HepG2 (cell line): Measurements from ENCODE around the gene PCDHA12. TPM values are rescaled to one million over a fixed set of nuclear protein-coding genes. Genes with fewer than 3 reads are reported as not detected.
"Not testable (repeated sequence)": the region's sequence is repeated elsewhere in the genome, so short reads cannot be mapped to it uniquely, and the experiment has no call there.

Source experiments
- ATAC-seq: fragments of 200-7000 bp; cut with Tn5 transposase; 3 replicates; pipeline ENCODE4 v1.9.1; 2020; ENCODE audit warnings: mild to moderate bottlenecking, moderate library complexity
- BruUV-seq: library from RNA; stranded (reverse); fragments of 400-500 nt; replicated peaks from 2 replicates; lab custom pipeline; 2021; lab: Mats Ljungman, UMichigan
- CTCF ChIA-PET: fragments of 300-600 bp; formaldehyde crosslinking; extraction: SDS; loops from one replicate; lab custom pipeline; 2021; ENCODE audit warnings: low total read pairs, inconsistent platforms, low intra/inter-chr PET ratio; lab: Yijun Ruan, JAX
- POLR2A ChIA-PET: fragments of 350-600 bp; sonication (Branson Sonifier 250); formaldehyde crosslinking; loops from one replicate; lab custom pipeline; 2020; ENCODE audit warnings: antibody characterized with exemption, inconsistent platforms; lab: Yijun Ruan, JAX
- DNase-seq: peaks from one replicate; pipeline ENCODE4 v3.0.0-alpha.2; 2015; ENCODE audit warnings: low spot score
- FAIRE-seq: peaks from 3 replicates; lab custom pipeline; 2011; peaks lifted over from hg19 to GRCh38; lab: Jason Lieb, UNC
- H2AFZ ChIP-seq: one replicate; pipeline ENCODE4 v1.6.1; 2011; ENCODE audit warnings: low read length, inconsistent platforms
- H3K27ac ChIP-seq: fragments of 300-600 bp; 3 replicates; pipeline ENCODE4 v1.8.0; 2011; ENCODE audit warnings: mixed run types, mild to moderate bottlenecking, mixed read lengths, low read length, inconsistent platforms; ENCODE audit not compliant: insufficient read depth; ENCODE audit errors: extremely low read length
- H3K27me3 ChIP-seq, 2 experiments: fragments of 200-600 bp in 1 of 2; 2 replicates in 1 of 2; 3 replicates in 1 of 2; pipeline versions ENCODE4 v1.6.0 to v1.8.0; 2011; ENCODE audit warnings: low read length in 2 of 2, mild to moderate bottlenecking in 2 of 2, moderate library complexity in 2 of 2, inconsistent platforms in 1 of 2; ENCODE audit not compliant: insufficient read depth in 2 of 2, control insufficient read depth in 1 of 2
- H3K36me3 ChIP-seq, 2 experiments: fragments of 200-600 bp in 1 of 2; replicated peaks in 1 of 2; 2 replicates in 1 of 2; 3 replicates in 1 of 2; pipeline versions ENCODE4 v1.5.1 to v1.8.0; 2011; ENCODE audit warnings: low read length in 2 of 2, inconsistent platforms in 1 of 2; ENCODE audit not compliant: insufficient read depth in 2 of 2, control insufficient read depth in 1 of 2
- H3K4me1 ChIP-seq: 2 replicates; pipeline ENCODE4 v1.5.1; 2012; ENCODE audit warnings: low read length, inconsistent platforms; ENCODE audit not compliant: insufficient read depth
- H3K4me2 ChIP-seq: 2 replicates; pipeline ENCODE4 v1.6.0; 2011; ENCODE audit warnings: low read depth, low read length, inconsistent platforms
- H3K4me3 ChIP-seq, 3 experiments: fragments of 200-600 bp in 1 of 3; sonication (generic), shearing (Covaris generic) in 1 of 3; replicated peaks in 1 of 3; 2 replicates each; pipeline ENCODE4 v1.5.1; 2011 to 2016; ENCODE audit warnings: low read length in 3 of 3, inconsistent platforms in 2 of 3, low read depth in 2 of 3, mild to moderate bottlenecking in 2 of 3, control low read depth in 1 of 3, mixed read lengths in 1 of 3; ENCODE audit not compliant: insufficient read depth in 1 of 3
- H3K79me2 ChIP-seq: one replicate; pipeline ENCODE4 v1.6.1; 2011; ENCODE audit warnings: low read length, inconsistent platforms; ENCODE audit not compliant: insufficient read depth
- H3K9ac ChIP-seq: 2 replicates; pipeline ENCODE4 v1.6.0; 2011; ENCODE audit warnings: mild to moderate bottlenecking, low read depth, low read length, inconsistent platforms; ENCODE audit not compliant: insufficient read depth
- H3K9me3 ChIP-seq: 2 replicates; pipeline ENCODE4 v1.5.1; 2012; ENCODE audit warnings: mild to moderate bottlenecking, low read length
- H4K20me1 ChIP-seq: 2 replicates; pipeline ENCODE4 v1.6.0; 2011; ENCODE audit warnings: inconsistent platforms, mild to moderate bottlenecking, low read length, moderate library complexity; ENCODE audit not compliant: insufficient read depth
- HMGXB3 ChIP-seq: sonication (generic); formaldehyde crosslinking; IDR thresholded peaks from 2 replicates; pipeline ENCODE4 v1.4.0; 2020; ENCODE audit warnings: missing genetic modification reagents, borderline replicate concordance
- TCF7L2 ChIP-seq: IDR thresholded peaks from 2 replicates; pipeline ENCODE4 v1.6.1; 2011; ENCODE audit warnings: mild to moderate bottlenecking, low read depth, low read length, moderate library complexity
- ZBTB44 ChIP-seq: sonication (generic); formaldehyde crosslinking; IDR thresholded peaks from 2 replicates; pipeline ENCODE4 v1.4.0; 2020; ENCODE audit warnings: missing genetic modification reagents
- ZNF572 ChIP-seq: sonication (generic); formaldehyde crosslinking; IDR thresholded peaks from 2 replicates; pipeline ENCODE4 v1.5.1; 2020; ENCODE audit warnings: mild to moderate bottlenecking, missing genetic modification reagents
- ZNF670 ChIP-seq: sonication (generic); formaldehyde crosslinking; IDR thresholded peaks from 2 replicates; pipeline ENCODE4 v1.8.0; 2022; ENCODE audit warnings: mild to moderate bottlenecking, missing genetic modification reagents, borderline replicate concordance
- ZNF83 ChIP-seq: sonication (generic); formaldehyde crosslinking; IDR thresholded peaks from 2 replicates; pipeline ENCODE4 v1.4.0; 2020; ENCODE audit warnings: missing genetic modification reagents, mild to moderate bottlenecking, borderline replicate concordance
- WGBS: methylation state at CpG from one replicate; pipeline ENCODE4 v1.1.6; 2017; ENCODE audit warnings: low lambda C conversion rate; 5-methylcytosine and 5-hydroxymethylcytosine counted together
- in situ Hi-C: cut with HindIII; loops from 2 replicates; pipeline ENCODE4 v1.10.0; 2017; ENCODE audit warnings: low pct_unique_long_range_greater_than_20kb; ENCODE audit not compliant: extremely low pct_ligation_motif_present
- intact Hi-C: fragments of 100-400 bp; cut with micrococcal nuclease; formaldehyde crosslinking; loops from one replicate; pipeline ENCODE4 v1.10.0; 2022; ENCODE audit not compliant: unreplicated experiment
- polyA plus RNA-seq, 8 experiments: library from polyadenylated mRNA; depleted of rRNA in 3 of 8; stranded (reverse) in 7 of 8; unstranded in 1 of 8; fragments of >200 nt; fragmentation: Illumina TruSeq in 4 of 8; extraction: Trizol in 4 of 8; gene quantifications; 2 replicates each; pipeline versions ENCODE4 v1.2.1 to v1.2.3, GENCODE V29; 2011 to 2016; ENCODE audit warnings: low read depth in 4 of 8, missing spikeins in 1 of 8, mixed read lengths in 1 of 8; ENCODE audit not compliant: insufficient read depth in 1 of 8
- total RNA-seq, 5 experiments: library from RNA; depleted of rRNA; stranded (reverse); fragments of >200 nt; fragmentation: Illumina TruSeq; extraction: Trizol; gene quantifications; 2 replicates each; pipeline ENCODE4 v1.2.3, GENCODE V29; 2016; ENCODE audit warnings: low read depth in 1 of 5

The PCDHA12 gene
- total and polyA plus RNA-seq, 2 of the 13 experiments (the other 11 are each of a cell fraction or from before 2014, with no cell fraction given), result not detected

- TF ChIP-seq ZNF83 (CRISPR knock-in tag), result no peak
- TF ChIP-seq ZBTB44 (CRISPR knock-in tag), result no peak
- TF ChIP-seq ZNF670, result no peak
- TF ChIP-seq ZNF572, result no peak
- no peak for TF ChIP-seq HMGXB3
- TF ChIP-seq TCF7L2, result no peak
Observed at GRCh38 chr5:140828362-140828737, 46.8 kb upstream of the PCDHA12 start (continued).

- CTCF ChIA-PET, H3K9ac ChIP-seq, FAIRE-seq, DNase-seq, H3K4me3 ChIP-seq, H4K20me1 ChIP-seq, ATAC-seq, H3K36me3 ChIP-seq, H3K4me2 ChIP-seq, POLR2A ChIA-PET, H3K4me1 ChIP-seq, H3K79me2 ChIP-seq, H3K27ac ChIP-seq, H2AFZ ChIP-seq, in situ Hi-C loops, H3K9me3 ChIP-seq, BruUV-seq, intact Hi-C loops, H3K27me3 ChIP-seq: not testable (repeated sequence)
- 92% methylated on average over 90 of the region's 106 CpGs for WGBS
Observed at GRCh38 chr5:140829511-140830501, 45.3 kb upstream of the PCDHA12 start.
